Adrenal gland (tissue), 12 donors: ENCODE measurements around the gene MADD. TPM values are rescaled to one million over a fixed set of nuclear protein-coding genes. Genes with fewer than 3 reads are reported as not detected.

ENCODE experiments used
- DNase-seq, 7 donors: peaks; one replicate each; pipeline ENCODE4 v3.0.0-alpha.2; 2019 to 2020
- H3K27ac ChIP-seq, 5 donors: fragments of 200-600 bp; sonication (generic) in 4 of 5; 1 replicate in 3 of 5; 2 replicates in 2 of 5; pipeline versions ENCODE4 v1.5.1 to v1.8.0; 2016 to 2020; ENCODE audit warnings: mild to moderate bottlenecking in 1 of 5
- H3K27me3 ChIP-seq: fragments of 200-600 bp; 2 replicates; pipeline ENCODE4 v1.8.0; 2021
- H3K36me3 ChIP-seq, 2 donors: fragments of 200-600 bp; replicated peaks in 1 of 2; 1 replicate in 1 of 2; 2 replicates in 1 of 2; pipeline versions ENCODE4 v1.5.1 to v1.8.0; 2018 to 2022
- H3K4me1 ChIP-seq, 2 donors: fragments of 200-600 bp; replicated peaks in 1 of 2; 1 replicate in 1 of 2; 2 replicates in 1 of 2; pipeline versions ENCODE4 v1.5.1 to v1.8.0; 2018 to 2021
- H3K4me3 ChIP-seq, 4 donors: fragments of 200-600 bp; sonication (generic) in 3 of 4; one replicate each; pipeline ENCODE4 v1.5.1; 2016 to 2018
- H3K9me3 ChIP-seq, 3 donors: fragments of 200-600 bp; sonication (generic) in 1 of 3; replicated peaks in 1 of 3; 1 replicate in 2 of 3; 2 replicates in 1 of 3; pipeline versions ENCODE4 v1.5.1 to v1.8.0; 2016 to 2021
- CTCF ChIP-seq, 6 experiments: fragments of 450-650 bp in 4 of 6; fragments of 200-600 bp in 2 of 6; sonication (generic) in 1 of 6; IDR thresholded peaks; 1 replicate in 5 of 6; 2 replicates in 1 of 6; pipeline versions ENCODE4 v1.5.1 to v1.8.0; 2016 to 2021; ENCODE audit warnings: antibody characterized with exemption in 6 of 6, mild to moderate bottlenecking in 2 of 6, moderate library complexity in 1 of 6
- POLR2A ChIP-seq, 2 donors: fragments of 450-650 bp; IDR thresholded peaks; one replicate each; pipeline ENCODE4 v1.6.1; 2017; ENCODE audit warnings: antibody characterized with exemption in 2 of 2, mild to moderate bottlenecking in 2 of 2, moderate library complexity in 1 of 2
- WGBS, 4 donors: extraction: QIAGEN DNeasy Blood & Tissue Kit in 2 of 4; methylation state at CpG; one replicate each; pipeline versions ENCODE4 v1.1.5 to v1.1.7; 2013 to 2017; 5-methylcytosine and 5-hydroxymethylcytosine counted together
- intact Hi-C, 2 donors: fragments of 100-400 bp; cut with DNase I; formaldehyde crosslinking; loops; one replicate each; pipeline versions ENCODE4 v1.14.1 to v1.15.0; 2022 to 2023
- polyA plus RNA-seq, 3 donors: library from polyadenylated mRNA; stranded (reverse); fragments of 200-250 nt in 2 of 3; fragments of 350-450 nt in 1 of 3; fragmentation: Illumina TruSeq in 1 of 3; extraction: RNeasy Lipid Tissue Mini Kit (QIAGEN cat#74804) in 1 of 3; gene quantifications; one replicate each; pipeline ENCODE4 v1.2.3, GENCODE V29; 2013 to 2014
- total RNA-seq, 9 donors: library from RNA; depleted of rRNA in 4 of 9; stranded (reverse); fragments of >200 nt in 4 of 9; fragments of 120-200 nt in 1 of 9; fragmentation: NEBNext Ultra II Directional in 1 of 9; extraction: Animal tissue kit (Norgen Biotek cat#: 25700) in 1 of 9; gene quantifications; one replicate each; pipeline versions ENCODE4 v1.1.0 to v1.2.4, GENCODE V29; 2013 to 2023
- donor health status: healthy with polysubstance abuse.
- donor health status: Bipolar disorder and iron deficiency.
- donor health status: DM: yes; HTN: yes; CAD: no.
- donor health status: DM: no; HTN: no; CAD: no.
- donor health status: DM: no; HTN: no; CAD: no.
- donor health status: DM: yes; HTN: yes; CAD: no.

MADD gene
- total and polyA plus RNA-seq, 12 donors, result 33.4 to 83.0 (median 49.2) TPM

GRCh38 chr11:47317064-47317828 lies 47.3 kb downstream of the MADD start:
- H3K4me1 ChIP-seq, result no peaks in the 10 kb centered on the region
- DNase-seq, result no peak
- no peak overlapping the region for H3K4me3 ChIP-seq
- WGBS, 4 donors, result 78 to 94% (median 84%) methylated on average over 5 of the region's 5 CpGs
- no peaks in the 10 kb centered on the region for H3K27me3 ChIP-seq
- intact Hi-C loops, result no loop called here
- H3K9me3 ChIP-seq, result no peaks in the 10 kb centered on the region
- TF ChIP-seq POLR2A (IDR thresholded peaks at IDR 0.05) (no peak), CTCF (IDR thresholded peaks at IDR 0.05) (no peak)
- H3K36me3 ChIP-seq, result peaks cover 0 to 70% of the 10 kb centered on the region in 2 donors
- H3K27ac ChIP-seq, result no peak overlapping the region

- no peak for DNase-seq
- Histone ChIP-seq H3K9me3 (no peaks in the 10 kb centered on the region), H3K27ac (no peak overlapping the region), H3K36me3 (peaks cover 0 to 60% of the 10 kb centered on the region in 2 donors), H3K4me3 (no peak overlapping the region), H3K27me3 (no peaks in the 10 kb centered on the region), H3K4me1 (no peaks in the 10 kb centered on the region)
- WGBS, 4 donors, result 90 to 95% (median 92%) methylated on average over 2 of the region's 2 CpGs
- intact Hi-C loops, result no loop called here
- TF ChIP-seq CTCF (IDR thresholded peaks at IDR 0.05) (no peak), POLR2A (IDR thresholded peaks at IDR 0.05) (no peak)
Measured at GRCh38 chr11:47318166-47318565, 48.2 kb downstream of the MADD start.

- no peaks in the 10 kb centered on the region for H3K4me1 ChIP-seq
- intact Hi-C loops, result no loop called here
- H3K27me3 ChIP-seq, result no peaks in the 10 kb centered on the region
- peaks cover 0 to 7% of the 10 kb centered on the region in 2 donors for H3K36me3 ChIP-seq
- WGBS, 4 donors, result 90 to 100% (median 93%) methylated on average over 3 to 12 of the region's 12 CpGs
- H3K27ac ChIP-seq, result no peak overlapping the region
- no peak overlapping the region for H3K4me3 ChIP-seq
- TF ChIP-seq POLR2A (IDR thresholded peaks at IDR 0.05) (no peak), CTCF (IDR thresholded peaks at IDR 0.05) (no peak)
- no peaks in the 10 kb centered on the region for H3K9me3 ChIP-seq
- DNase-seq, result no peak
Measured at GRCh38 chr11:47324520-47324919, 54.6 kb downstream of the MADD start.

- H3K27ac ChIP-seq, result no peak overlapping the region
- H3K36me3 ChIP-seq, result peaks cover 0 to 2% of the 10 kb centered on the region in 2 donors
- TF ChIP-seq POLR2A (IDR thresholded peaks at IDR 0.05), result no peak
- no peak for TF ChIP-seq CTCF (IDR thresholded peaks at IDR 0.05)
- no peaks in the 10 kb centered on the region for H3K27me3 ChIP-seq
- WGBS, 4 donors, result 61 to 87% (median 67%) methylated on average over 12 to 15 of the region's 15 CpGs
- no peak overlapping the region for H3K4me3 ChIP-seq
- H3K9me3 ChIP-seq, result no peaks in the 10 kb centered on the region
- intact Hi-C loops, result no loop called here
- peak in 5 of 7 donors; percentile 38 to 66 (median 49) for DNase-seq
- H3K4me1 ChIP-seq, result no peaks in the 10 kb centered on the region
Measured at GRCh38 chr11:47325271-47326041, 55.5 kb downstream of the MADD start.
